Fibroblast of pulmonary artery (primary cell): ENCODE data around the gene SLC6A15.

ENCODE experiments used
- DNase-seq: peaks from one replicate; pipeline ENCODE4 v3.0.0-alpha.2; 2010; ENCODE audit warnings: low read depth
- H3K4me3 ChIP-seq: replicated peaks from 2 replicates; pipeline ENCODE4 v1.5.1; 2011; ENCODE audit warnings: low read depth, mild to moderate bottlenecking, control low read depth, low read length, moderate library complexity
- TF ChIP-seq, protein P1 (sequence below): IDR thresholded peaks from 2 replicates; pipeline ENCODE4 v1.5.1; 2011; ENCODE audit warnings: mild to moderate bottlenecking, control low read depth, low read length, inconsistent platforms; ENCODE audit errors: missing control alignments

Gene SLC6A15

DNA sequence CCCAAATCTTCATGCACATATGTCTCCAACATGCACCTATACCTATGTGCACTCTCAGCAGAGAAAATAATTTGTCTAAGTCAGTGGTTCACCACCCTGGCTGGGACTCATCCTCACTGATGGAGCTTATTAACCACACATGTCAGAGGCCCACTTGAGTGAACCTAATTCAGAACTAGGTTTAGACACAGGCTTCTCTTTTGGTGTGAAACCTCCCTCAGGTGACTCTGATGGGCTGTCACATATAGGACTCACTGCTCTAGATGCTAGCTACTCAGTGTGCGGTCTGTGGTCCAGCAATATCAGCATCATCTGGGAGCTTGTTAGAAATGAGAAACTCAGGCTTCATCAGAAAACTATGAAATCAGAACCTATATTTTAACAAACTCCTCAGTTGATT is 85.7 kb downstream of the SLC6A15 start:
- H3K4me3 ChIP-seq, result no peak overlapping the region
- no peak for DNase-seq
- TF ChIP-seq, protein P1, sequence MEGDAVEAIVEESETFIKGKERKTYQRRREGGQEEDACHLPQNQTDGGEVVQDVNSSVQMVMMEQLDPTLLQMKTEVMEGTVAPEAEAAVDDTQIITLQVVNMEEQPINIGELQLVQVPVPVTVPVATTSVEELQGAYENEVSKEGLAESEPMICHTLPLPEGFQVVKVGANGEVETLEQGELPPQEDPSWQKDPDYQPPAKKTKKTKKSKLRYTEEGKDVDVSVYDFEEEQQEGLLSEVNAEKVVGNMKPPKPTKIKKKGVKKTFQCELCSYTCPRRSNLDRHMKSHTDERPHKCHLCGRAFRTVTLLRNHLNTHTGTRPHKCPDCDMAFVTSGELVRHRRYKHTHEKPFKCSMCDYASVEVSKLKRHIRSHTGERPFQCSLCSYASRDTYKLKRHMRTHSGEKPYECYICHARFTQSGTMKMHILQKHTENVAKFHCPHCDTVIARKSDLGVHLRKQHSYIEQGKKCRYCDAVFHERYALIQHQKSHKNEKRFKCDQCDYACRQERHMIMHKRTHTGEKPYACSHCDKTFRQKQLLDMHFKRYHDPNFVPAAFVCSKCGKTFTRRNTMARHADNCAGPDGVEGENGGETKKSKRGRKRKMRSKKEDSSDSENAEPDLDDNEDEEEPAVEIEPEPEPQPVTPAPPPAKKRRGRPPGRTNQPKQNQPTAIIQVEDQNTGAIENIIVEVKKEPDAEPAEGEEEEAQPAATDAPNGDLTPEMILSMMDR, result no peak

- TF ChIP-seq, protein P1, result no peak
- DNase-seq, result no peak
- H3K4me3 ChIP-seq, result no peak overlapping the region
These were observed 87.5 kb downstream of the SLC6A15 start for GRCh38 chr12:84825149-84825548.

- no peak for DNase-seq
- TF ChIP-seq, protein P1, result no peak
- H3K4me3 ChIP-seq, result no peak overlapping the region
These were observed 90.1 kb downstream of the SLC6A15 start for GRCh38 chr12:84822525-84822924.

DNA sequence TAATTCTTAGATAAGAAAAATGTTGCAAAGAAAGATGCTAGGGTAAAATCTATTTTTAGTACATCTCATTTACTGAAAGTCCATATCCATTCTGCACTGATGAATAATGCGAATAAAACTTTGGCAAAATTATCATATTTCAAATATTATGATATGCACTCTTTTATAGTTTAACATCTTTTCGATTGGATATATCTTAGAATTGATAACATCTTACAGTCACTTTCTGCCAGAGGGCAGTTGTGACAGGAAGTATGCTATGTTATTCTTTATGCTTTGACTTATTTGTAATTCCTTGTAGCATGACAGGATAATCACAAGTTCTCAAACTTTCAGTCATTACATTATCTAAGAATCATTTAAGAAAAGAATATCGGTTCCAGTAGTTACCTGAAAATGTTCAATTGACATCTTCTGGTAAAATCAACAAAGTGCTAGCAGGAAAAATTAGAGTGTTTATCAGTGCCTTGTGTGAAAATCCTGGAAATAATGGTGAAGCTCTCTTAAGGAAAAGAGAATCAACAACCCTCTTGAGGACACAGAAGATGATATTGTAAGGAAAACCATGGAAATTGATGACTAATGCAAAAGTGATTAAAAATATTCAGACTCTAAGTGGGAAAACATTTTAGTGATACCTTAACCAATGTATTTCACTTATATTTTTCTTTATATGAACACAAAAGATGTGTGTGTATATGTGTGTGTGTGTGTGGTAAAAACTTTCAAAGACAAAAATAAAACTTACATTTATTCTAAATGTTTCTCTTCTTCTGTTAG is 95.5 kb downstream of the SLC6A15 start:
- no peak overlapping the region for H3K4me3 ChIP-seq
- no peak for DNase-seq
- TF ChIP-seq, protein P1, result no peak

DNA sequence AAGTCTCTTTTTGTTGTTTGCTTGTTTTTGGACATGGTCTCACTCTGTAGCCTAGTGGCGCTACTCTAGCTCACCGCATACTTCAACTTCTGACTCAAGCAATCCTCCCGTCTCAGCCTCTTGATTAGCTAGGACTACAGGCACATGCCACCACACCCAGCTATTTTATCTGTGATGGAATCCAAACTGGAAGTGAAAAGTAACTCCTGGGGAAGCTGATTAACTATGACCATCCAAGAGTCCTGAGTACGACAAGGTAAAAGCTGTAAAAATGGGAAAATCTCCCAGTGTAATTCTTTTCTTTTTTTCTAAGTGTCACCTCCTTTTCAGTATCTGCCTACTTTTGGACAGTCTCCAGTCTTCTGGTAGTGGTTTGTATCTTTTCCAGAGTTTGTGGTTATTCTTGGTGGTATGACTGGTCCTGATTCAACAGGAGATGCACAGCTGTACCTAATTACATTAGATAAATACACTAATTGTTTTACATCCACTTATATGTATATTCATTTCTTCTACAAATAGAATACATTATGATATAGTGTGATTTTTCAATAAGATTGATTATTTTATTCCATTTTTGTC is 97.8 kb downstream of the SLC6A15 start:
- H3K4me3 ChIP-seq, result no peak overlapping the region
- TF ChIP-seq, protein P1, result no peak
- no peak for DNase-seq

DNA sequence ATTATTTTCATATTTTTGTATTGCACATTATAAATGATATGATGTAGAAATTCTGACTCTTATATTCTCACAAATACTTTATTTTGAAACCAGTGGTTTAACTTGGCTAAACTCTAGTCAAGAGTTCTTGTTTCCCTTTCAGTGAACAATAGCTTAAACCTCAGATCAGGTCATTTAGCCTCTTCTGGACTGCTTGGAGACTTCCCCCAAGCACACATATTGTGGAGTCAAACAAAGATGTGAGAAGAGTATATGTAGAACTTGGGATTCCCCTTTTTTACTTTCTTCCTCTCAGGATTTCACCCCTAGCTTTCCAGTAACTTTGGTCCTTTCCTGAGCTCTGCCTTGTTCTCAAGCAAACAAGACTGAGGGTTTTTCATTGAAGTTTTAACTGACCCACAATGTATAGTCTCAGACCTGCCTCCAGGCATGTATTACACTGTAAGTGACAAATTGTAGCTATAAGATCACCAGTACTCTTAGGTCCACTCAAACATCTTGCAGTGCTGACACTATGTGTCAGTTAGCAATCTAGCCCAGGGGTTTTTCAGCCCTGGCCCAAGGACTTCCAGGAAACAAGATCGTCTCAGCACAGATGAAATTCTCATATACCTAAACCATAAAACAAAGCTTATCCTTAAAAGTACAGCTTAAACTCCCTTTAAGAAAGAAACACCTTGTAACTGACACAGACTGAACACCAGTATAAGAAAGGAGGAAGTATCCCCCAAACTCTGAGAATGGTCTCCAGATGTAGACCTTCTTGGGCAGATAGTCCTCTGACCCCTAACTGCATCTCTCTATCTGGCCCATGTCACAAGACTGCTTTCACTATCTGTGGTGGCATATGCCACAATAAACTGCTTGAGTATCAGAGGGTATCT is 98.6 kb downstream of the SLC6A15 start:
- no peak for DNase-seq
- H3K4me3 ChIP-seq, result no peak overlapping the region
- TF ChIP-seq, protein P1, result no peak
